DOHH2 (cell line): ENCODE measurements around the gene TPRX2.
A peak's percentile ranks its signal among the peaks of the same experiment; 100 is the strongest.
"Not testable (repeated sequence)": the region's sequence is repeated elsewhere in the genome, so short reads cannot be mapped to it uniquely, and the experiment has no call there.

Experiments used
- H3F3A ChIP-seq: fragments of 200-600 bp; sonication (generic), shearing (Covaris generic); 2 replicates; pipeline ENCODE4 v1.6.0; 2016; ENCODE audit warnings: antibody characterized with exemption, mild to moderate bottlenecking; ENCODE audit not compliant: control insufficient read depth, insufficient read depth
- H3K27ac ChIP-seq: fragments of 200-600 bp; sonication (generic); 2 replicates; pipeline ENCODE4 v1.5.1; 2014; ENCODE audit warnings: low read depth, mild to moderate bottlenecking, low read length, moderate library complexity
- H3K27me3 ChIP-seq: fragments of 200-600 bp; sonication (generic); 2 replicates; pipeline ENCODE4 v1.6.1; 2014; ENCODE audit warnings: mild to moderate bottlenecking, low read length, mixed read lengths; ENCODE audit not compliant: control insufficient read depth
- H3K36me3 ChIP-seq: fragments of 200-600 bp; sonication (generic); 2 replicates; pipeline ENCODE4 v1.6.1; 2014; ENCODE audit warnings: mild to moderate bottlenecking, low read length, moderate library complexity, mixed read lengths; ENCODE audit not compliant: control insufficient read depth
- H3K4me1 ChIP-seq: fragments of 200-600 bp; sonication (generic); 2 replicates; pipeline ENCODE4 v1.6.1; 2014; ENCODE audit warnings: mild to moderate bottlenecking, low read length, mixed read lengths; ENCODE audit not compliant: control insufficient read depth
- H3K4me2 ChIP-seq: fragments of 200-600 bp; sonication (generic); 2 replicates; pipeline ENCODE4 v1.6.0; 2014; ENCODE audit warnings: mild to moderate bottlenecking, low read length, moderate library complexity
- H3K4me3 ChIP-seq: fragments of 200-600 bp; sonication (generic); 2 replicates; pipeline ENCODE4 v1.5.1; 2014; ENCODE audit warnings: mild to moderate bottlenecking, low read length, mixed read lengths
- H3K79me2 ChIP-seq: fragments of 200-600 bp; sonication (generic); 2 replicates; pipeline ENCODE4 v1.6.1; 2014; ENCODE audit warnings: mild to moderate bottlenecking, low read length, mixed read lengths; ENCODE audit not compliant: control insufficient read depth
- H3K9me2 ChIP-seq: fragments of 200-600 bp; sonication (generic); replicated peaks from 2 replicates; pipeline ENCODE4 v1.6.1; 2014; ENCODE audit warnings: mild to moderate bottlenecking, low read length, mixed read lengths; ENCODE audit not compliant: control insufficient read depth
- H3K9me3 ChIP-seq: fragments of 200-600 bp; sonication (generic); 2 replicates; pipeline ENCODE4 v1.6.1; 2014; ENCODE audit warnings: antibody characterized with exemption, low read length, mixed read lengths; ENCODE audit not compliant: control insufficient read depth, insufficient read depth
- H4K20me1 ChIP-seq: fragments of 200-600 bp; sonication (generic); 2 replicates; pipeline ENCODE4 v1.6.0; 2014; ENCODE audit warnings: low read depth, mild to moderate bottlenecking, antibody characterized with exemption, low read length, moderate library complexity; ENCODE audit not compliant: control insufficient read depth, insufficient read depth
- CTCF ChIP-seq: fragments of 200-600 bp; sonication (generic); IDR thresholded peaks from one replicate; pipeline ENCODE4 v1.5.1; 2014; ENCODE audit warnings: antibody characterized with exemption, mild to moderate bottlenecking, low read depth, low read length; ENCODE audit not compliant: poor library complexity, severe bottlenecking
- EZH2phosphoT487 ChIP-seq: fragments of 200-600 bp; sonication (generic); IDR thresholded peaks from 2 replicates; pipeline ENCODE4 v1.6.1; 2017; ENCODE audit warnings: borderline replicate concordance, mild to moderate bottlenecking, antibody characterized with exemption, low read length, moderate library complexity, mixed read lengths

Gene TPRX2

DNA sequence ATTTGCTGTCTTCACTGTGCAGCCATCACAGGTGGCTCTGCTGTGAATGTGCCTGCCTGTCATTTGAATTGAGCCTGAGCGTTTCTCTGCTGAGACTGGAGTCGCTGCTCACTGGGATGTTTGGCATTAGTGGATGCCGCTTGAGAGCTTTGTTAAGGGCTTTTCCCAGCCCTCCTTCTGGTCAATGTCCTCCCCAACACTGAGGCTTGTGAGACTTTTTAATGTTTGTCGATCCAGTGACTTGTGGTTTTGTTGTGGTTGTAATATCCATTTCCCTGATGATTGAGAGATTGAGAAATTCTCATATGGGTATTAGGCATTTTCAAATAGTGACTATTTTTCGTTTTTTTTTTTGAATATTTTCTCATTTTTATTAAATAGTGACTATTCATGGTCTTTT, 2.6 kb downstream of the TPRX2 start:
- Histone ChIP-seq H3K4me3 (no peak overlapping the region), H3F3A (no peaks in the 10 kb centered on the region), H3K9me2 (no peaks in the 10 kb centered on the region), H3K4me1 (no peaks in the 10 kb centered on the region), H3K79me2 (no peaks in the 10 kb centered on the region), H3K36me3 (no peaks in the 10 kb centered on the region), H3K27ac (no peak overlapping the region), H4K20me1 (no peaks in the 10 kb centered on the region), H3K4me2 (no peak overlapping the region), H3K9me3 (no peaks in the 10 kb centered on the region), H3K27me3 (no peaks in the 10 kb centered on the region)
- TF ChIP-seq CTCF, result no peak
- TF ChIP-seq EZH2phosphoT487, result no peak

DNA sequence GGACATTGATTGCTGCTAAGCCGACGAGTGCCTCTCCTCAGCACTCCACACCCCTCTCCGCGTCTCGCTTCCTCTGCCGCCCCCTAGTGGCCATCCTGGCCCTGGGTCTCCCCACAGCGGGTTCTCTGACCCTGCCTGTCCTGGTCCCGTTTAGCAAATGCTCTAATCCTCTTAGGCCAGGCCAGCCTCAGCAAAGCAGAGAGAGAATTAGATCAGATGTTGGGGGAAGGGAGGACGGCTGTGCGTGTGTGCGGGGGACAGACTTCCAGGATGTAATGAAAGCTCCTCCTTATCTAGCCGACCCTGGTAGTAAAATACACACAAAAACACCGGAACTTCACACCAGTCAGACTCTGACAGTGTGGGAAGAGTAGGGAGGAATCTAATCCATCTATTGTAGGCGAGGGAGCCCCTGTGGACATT, 4.5 kb downstream of the TPRX2 start:
- Histone ChIP-seq H3K79me2 (no peaks in the 10 kb centered on the region), H3K36me3 (no peaks in the 10 kb centered on the region), H3K4me2 (no peak overlapping the region), H3K27ac (no peak overlapping the region), H3K27me3 (no peaks in the 10 kb centered on the region), H3K4me3 (no peak overlapping the region), H3K9me2 (no peaks in the 10 kb centered on the region), H3K4me1 (no peaks in the 10 kb centered on the region), H3F3A (no peaks in the 10 kb centered on the region), H4K20me1 (no peaks in the 10 kb centered on the region), H3K9me3 (no peaks in the 10 kb centered on the region)
- TF ChIP-seq CTCF (peak; percentile 98), EZH2phosphoT487 (no peak)

- no peak overlapping the region for H3K4me2 ChIP-seq
- H3K27ac ChIP-seq, result no peak overlapping the region
- no peaks in the 10 kb centered on the region for H3K4me1 ChIP-seq
- no peaks in the 10 kb centered on the region for H3K36me3 ChIP-seq
- no peaks in the 10 kb centered on the region for H3K79me2 ChIP-seq
- H3K4me3 ChIP-seq, result no peak overlapping the region
- no peaks in the 10 kb centered on the region for H3K9me3 ChIP-seq
- H3F3A ChIP-seq, result no peaks in the 10 kb centered on the region
- H3K9me2 ChIP-seq, result no peaks in the 10 kb centered on the region
- no peaks in the 10 kb centered on the region for H3K27me3 ChIP-seq
- no peak for TF ChIP-seq CTCF
- TF ChIP-seq EZH2phosphoT487, result no peak
- no peaks in the 10 kb centered on the region for H4K20me1 ChIP-seq
Measured at GRCh38 chr19:47865166-47865565, 6.1 kb downstream of the TPRX2 start.

GRCh38 chr19:47878906-47879305, 19.9 kb downstream of the TPRX2 start:
- no peaks in the 10 kb centered on the region for H3K79me2 ChIP-seq
- no peaks in the 10 kb centered on the region for H3K27me3 ChIP-seq
- H3K4me3 ChIP-seq, result no peak overlapping the region
- no peak overlapping the region for H3K27ac ChIP-seq
- TF ChIP-seq EZH2phosphoT487, result no peak
- no peak for TF ChIP-seq CTCF
- no peaks in the 10 kb centered on the region for H3K4me1 ChIP-seq
- H3K9me3 ChIP-seq, result no peaks in the 10 kb centered on the region
- no peak overlapping the region for H3K4me2 ChIP-seq
- H4K20me1 ChIP-seq, result no peaks in the 10 kb centered on the region
- no peaks in the 10 kb centered on the region for H3K9me2 ChIP-seq
- no peaks in the 10 kb centered on the region for H3F3A ChIP-seq
- no peaks in the 10 kb centered on the region for H3K36me3 ChIP-seq

DNA sequence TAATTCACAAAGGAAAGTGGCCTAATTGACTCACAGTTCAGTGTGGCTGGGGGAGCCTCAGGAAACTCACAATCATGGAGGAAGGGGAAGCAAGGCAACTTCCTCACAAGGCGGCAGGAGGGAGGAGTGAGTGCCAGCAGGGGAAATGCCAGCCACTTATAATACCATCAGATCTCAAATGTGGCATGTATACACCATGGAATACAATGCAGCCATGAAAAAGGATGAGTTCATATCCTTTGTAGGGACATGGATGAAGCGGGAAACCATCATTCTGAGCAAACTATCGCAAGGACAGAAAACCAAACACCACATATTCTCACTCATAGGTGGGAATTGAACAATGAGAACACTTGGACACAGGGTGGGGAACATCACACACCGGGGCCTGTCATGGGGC, 20.4 kb downstream of the TPRX2 start:
- not testable (repeated sequence) for H3K27ac ChIP-seq, H3K9me3 ChIP-seq, H3K4me1 ChIP-seq, H4K20me1 ChIP-seq, H3K27me3 ChIP-seq, H3K9me2 ChIP-seq, H3K79me2 ChIP-seq, H3K36me3 ChIP-seq, H3F3A ChIP-seq, H3K4me2 ChIP-seq, H3K4me3 ChIP-seq
